Measurements from ENCODE around the gene CEBPA.

CEBPA gene

GRCh38 chr19:33270769-33271168 is 31.6 kb downstream of the CEBPA start:
- no peak for DNase-seq

GRCh38 chr19:33269016-33269415 is 33.3 kb downstream of the CEBPA start:
- DNase-seq, result no peak

- no peak for DNase-seq
These were observed 34.0 kb downstream of the CEBPA start for GRCh38 chr19:33268162-33268991.

- no peak for DNase-seq
These were observed 34.6 kb downstream of the CEBPA start for GRCh38 chr19:33267706-33268105.

- no peak for DNase-seq
These were observed 35.3 kb downstream of the CEBPA start for GRCh38 chr19:33266974-33267484.

- no peak for DNase-seq
These were observed 37.4 kb downstream of the CEBPA start for GRCh38 chr19:33264881-33265445.

- no peak for DNase-seq
These were observed 38.9 kb downstream of the CEBPA start for GRCh38 chr19:33263325-33264023.

GRCh38 chr19:33261511-33262189 is 40.7 kb downstream of the CEBPA start:
- no peak for DNase-seq

- DNase-seq, result no peak
These were observed 41.5 kb downstream of the CEBPA start for GRCh38 chr19:33260628-33261418.

- DNase-seq, result no peak
These were observed 42.8 kb downstream of the CEBPA start for GRCh38 chr19:33259539-33259938.

GRCh38 chr19:33257828-33258227 is 44.5 kb downstream of the CEBPA start:
- DNase-seq, result no peak

- no peak for DNase-seq
These were observed 46.1 kb downstream of the CEBPA start for GRCh38 chr19:33256261-33256660.

- no peak for DNase-seq
These were observed 46.6 kb downstream of the CEBPA start for GRCh38 chr19:33255781-33256180.

- DNase-seq, result no peak
These were observed 48.0 kb downstream of the CEBPA start for GRCh38 chr19:33254245-33254824.

GRCh38 chr19:33252971-33253370 is 49.4 kb downstream of the CEBPA start:
- DNase-seq, result no peak

GRCh38 chr19:33252418-33252962 is 49.8 kb downstream of the CEBPA start:
- no peak for DNase-seq

GRCh38 chr19:33251526-33252090 is 50.7 kb downstream of the CEBPA start:
- DNase-seq, result no peak

GRCh38 chr19:33251076-33251475 is 51.3 kb downstream of the CEBPA start:
- no peak for DNase-seq

GRCh38 chr19:33250500-33250899 is 51.8 kb downstream of the CEBPA start:
- no peak for DNase-seq
